Fibroblast of lung (primary cell): Measurements from ENCODE around the gene ERGIC1. TPM values are rescaled to one million over a fixed set of nuclear protein-coding genes. Genes with fewer than 3 reads are reported as not detected.
"Not testable (repeated sequence)": the region's sequence is repeated elsewhere in the genome, so short reads cannot be mapped to it uniquely, and the experiment has no call there.

ENCODE experiments used
- DNase-seq, 2 donors: peaks; one replicate each; pipeline versions ENCODE4 v3.0.0 to v3.0.0-alpha.2; 2010; ENCODE audit warnings: low read depth in 2 of 2
- H2AFZ ChIP-seq: 2 replicates; pipeline ENCODE4 v1.5.1; 2012; ENCODE audit warnings: low read length, control low read depth, inconsistent platforms
- H3K27ac ChIP-seq: 2 replicates; pipeline ENCODE4 v1.5.1; 2011; ENCODE audit warnings: low read length, control low read depth; ENCODE audit not compliant: insufficient read depth
- H3K27me3 ChIP-seq: 2 replicates; pipeline ENCODE4 v1.5.1; 2011; ENCODE audit warnings: mild to moderate bottlenecking, low read length; ENCODE audit not compliant: control insufficient read depth, insufficient read depth
- H3K36me3 ChIP-seq: 2 replicates; pipeline ENCODE4 v1.5.1; 2011; ENCODE audit warnings: low read length; ENCODE audit not compliant: control insufficient read depth, insufficient read depth
- H3K4me1 ChIP-seq: 2 replicates; pipeline ENCODE4 v1.5.1; 2011; ENCODE audit warnings: low read length; ENCODE audit not compliant: control insufficient read depth, insufficient read depth; ENCODE audit errors: extremely low read depth
- H3K4me2 ChIP-seq: 2 replicates; pipeline ENCODE4 v1.5.1; 2011; ENCODE audit warnings: low read length, control low read depth; ENCODE audit not compliant: insufficient read depth; ENCODE audit errors: extremely low read depth
- H3K4me3 ChIP-seq, 4 experiments: fragments of 200-600 bp in 1 of 4; sonication (generic) in 1 of 4; replicated peaks in 1 of 4; 2 replicates each; pipeline ENCODE4 v1.5.1; 2011 to 2016; ENCODE audit warnings: low read length in 4 of 4, low read depth in 3 of 4, mild to moderate bottlenecking in 3 of 4, control low read depth in 2 of 4, inconsistent platforms in 1 of 4, mixed read lengths in 1 of 4; ENCODE audit not compliant: insufficient read depth in 1 of 4; ENCODE audit errors: control extremely low read depth in 1 of 4
- H3K79me2 ChIP-seq: 2 replicates; pipeline ENCODE4 v1.5.1; 2012; ENCODE audit warnings: mild to moderate bottlenecking, low read length, inconsistent platforms; ENCODE audit not compliant: control insufficient read depth, insufficient read depth
- H3K9ac ChIP-seq: 2 replicates; pipeline ENCODE4 v1.5.1; 2011; ENCODE audit warnings: mild to moderate bottlenecking, low read length, control low read depth; ENCODE audit not compliant: insufficient read depth
- H3K9me3 ChIP-seq: 2 replicates; pipeline ENCODE4 v1.5.1; 2012; ENCODE audit warnings: low read depth, low read length; ENCODE audit not compliant: control insufficient read depth, insufficient read depth
- H4K20me1 ChIP-seq: 2 replicates; pipeline ENCODE4 v1.5.1; 2011; ENCODE audit warnings: low read length; ENCODE audit not compliant: control insufficient read depth, insufficient read depth; ENCODE audit errors: extremely low read depth
- EZH2 ChIP-seq: IDR thresholded peaks from 2 replicates; pipeline ENCODE4 v1.5.1; 2012; ENCODE audit warnings: low read length, control low read depth, mild to moderate bottlenecking; ENCODE audit errors: missing control alignments
- polyA plus RNA-seq, 2 donors: library from polyadenylated mRNA; depleted of rRNA in 1 of 2; stranded (reverse) in 1 of 2; unstranded in 1 of 2; fragments of >200 nt; gene quantifications; 2 replicates each; pipeline ENCODE4 v1.2.1, GENCODE V29; 2011 to 2012; ENCODE audit warnings: missing spikeins in 1 of 2
- total RNA-seq: library from RNA; depleted of rRNA; stranded (reverse); fragments of >200 nt; gene quantifications from 2 replicates; pipeline ENCODE4 v1.2.1, GENCODE V29; 2014
- TF ChIP-seq, protein P1 (sequence below), 2 donors: IDR thresholded peaks in 1 of 2; conservative IDR thresholded peaks in 1 of 2; 1 replicate in 1 of 2; 2 replicates in 1 of 2; pipeline ENCODE4 v1.5.1; 2011 to 2012; ENCODE audit warnings: low read length in 2 of 2, control low read depth in 1 of 2, inconsistent platforms in 1 of 2, low read depth in 1 of 2, mild to moderate bottlenecking in 1 of 2

Gene ERGIC1
- total and polyA plus RNA-seq, 2 donors (not counting 1 experiment from before 2014, with no cell fraction given), result 113 to 171 TPM

DNA sequence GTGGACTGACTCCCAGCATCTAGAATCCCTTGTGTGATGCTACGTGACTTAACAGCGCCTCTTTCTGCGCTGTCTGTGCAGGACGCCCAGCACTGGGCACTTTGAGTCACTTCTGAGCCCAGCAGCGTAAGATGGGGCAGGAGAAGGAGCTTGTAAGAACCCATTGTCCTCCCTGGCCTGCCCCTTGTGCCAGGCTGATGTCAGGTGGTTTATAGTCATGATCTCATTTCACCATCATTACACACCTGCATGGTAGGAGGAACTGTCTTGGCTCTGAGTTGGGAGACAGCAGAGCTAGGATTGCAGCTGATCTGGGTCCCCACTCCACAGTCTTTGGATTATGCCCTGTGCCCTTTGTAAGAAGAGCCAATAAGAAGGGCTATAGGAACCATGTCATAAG, 12.2 kb downstream of the ERGIC1 start:
- H3K4me1 ChIP-seq, result peaks cover 3% of the 10 kb centered on the region
- H3K79me2 ChIP-seq, result peaks cover 76% of the 10 kb centered on the region
- no peaks in the 10 kb centered on the region for H3K27me3 ChIP-seq
- H4K20me1 ChIP-seq, result no peaks in the 10 kb centered on the region
- H3K9me3 ChIP-seq, result no peaks in the 10 kb centered on the region
- H3K9ac ChIP-seq, result no peak overlapping the region
- no peak overlapping the region for H2AFZ ChIP-seq
- no peaks in the 10 kb centered on the region for H3K36me3 ChIP-seq
- DNase-seq, result no peak
- H3K27ac ChIP-seq, result no peak overlapping the region
- no peak overlapping the region for H3K4me3 ChIP-seq
- no peak for TF ChIP-seq EZH2
- TF ChIP-seq, protein P1, sequence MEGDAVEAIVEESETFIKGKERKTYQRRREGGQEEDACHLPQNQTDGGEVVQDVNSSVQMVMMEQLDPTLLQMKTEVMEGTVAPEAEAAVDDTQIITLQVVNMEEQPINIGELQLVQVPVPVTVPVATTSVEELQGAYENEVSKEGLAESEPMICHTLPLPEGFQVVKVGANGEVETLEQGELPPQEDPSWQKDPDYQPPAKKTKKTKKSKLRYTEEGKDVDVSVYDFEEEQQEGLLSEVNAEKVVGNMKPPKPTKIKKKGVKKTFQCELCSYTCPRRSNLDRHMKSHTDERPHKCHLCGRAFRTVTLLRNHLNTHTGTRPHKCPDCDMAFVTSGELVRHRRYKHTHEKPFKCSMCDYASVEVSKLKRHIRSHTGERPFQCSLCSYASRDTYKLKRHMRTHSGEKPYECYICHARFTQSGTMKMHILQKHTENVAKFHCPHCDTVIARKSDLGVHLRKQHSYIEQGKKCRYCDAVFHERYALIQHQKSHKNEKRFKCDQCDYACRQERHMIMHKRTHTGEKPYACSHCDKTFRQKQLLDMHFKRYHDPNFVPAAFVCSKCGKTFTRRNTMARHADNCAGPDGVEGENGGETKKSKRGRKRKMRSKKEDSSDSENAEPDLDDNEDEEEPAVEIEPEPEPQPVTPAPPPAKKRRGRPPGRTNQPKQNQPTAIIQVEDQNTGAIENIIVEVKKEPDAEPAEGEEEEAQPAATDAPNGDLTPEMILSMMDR (conservative IDR thresholded peaks at IDR 0.05 in 1 of 2, IDR thresholded peaks at IDR 0.05 in 1 of 2; ENCODE audit: low read depth in 1 of 2, low read length in 2 of 2), result no peak
- no peak overlapping the region for H3K4me2 ChIP-seq

DNA sequence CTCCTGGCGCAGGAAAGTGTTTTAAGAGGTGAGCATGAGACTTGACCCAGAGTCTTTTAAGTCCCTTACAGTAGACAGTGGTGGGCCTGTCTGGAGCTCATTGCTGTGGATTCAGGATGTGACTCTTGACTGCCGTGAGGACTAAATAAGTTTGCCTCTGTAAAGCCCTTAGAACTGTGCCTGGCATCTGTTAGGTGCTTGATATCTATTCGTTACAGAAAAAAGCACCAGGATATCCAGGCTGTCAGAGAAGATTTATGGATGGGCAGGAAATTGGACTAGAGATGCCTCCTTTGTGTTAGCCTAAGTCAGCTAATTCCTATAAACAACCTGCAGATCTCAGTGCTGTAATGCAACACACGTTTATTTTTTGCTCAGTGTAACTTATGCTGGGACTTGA, 12.6 kb downstream of the ERGIC1 start:
- H4K20me1 ChIP-seq, result no peaks in the 10 kb centered on the region

DNA sequence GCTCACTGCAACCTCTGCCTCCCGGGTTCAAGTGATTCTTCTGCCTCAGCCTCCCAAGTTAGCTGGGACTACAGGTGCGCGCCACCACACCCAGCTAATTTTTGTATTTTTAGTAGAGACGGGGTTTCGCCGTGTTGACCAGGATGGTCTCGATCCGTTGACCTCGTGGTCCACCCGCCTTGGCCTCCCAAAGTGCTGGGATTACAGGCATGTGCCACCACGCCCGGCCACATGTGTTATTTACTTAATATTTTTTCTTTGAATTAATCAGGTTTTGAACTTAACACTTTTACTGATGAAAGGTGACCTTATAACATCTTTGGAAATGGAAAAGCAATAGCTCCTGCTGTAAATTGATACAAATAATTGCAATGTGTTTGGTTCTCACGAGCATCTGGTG, 13.5 kb downstream of the ERGIC1 start:
- H4K20me1 ChIP-seq, H3K36me3 ChIP-seq, H3K4me2 ChIP-seq, DNase-seq, H3K4me3 ChIP-seq, H3K27me3 ChIP-seq, H2AFZ ChIP-seq, H3K27ac ChIP-seq, H3K4me1 ChIP-seq, H3K9ac ChIP-seq, H3K9me3 ChIP-seq: not testable (repeated sequence)
- H3K79me2 ChIP-seq, result peaks cover 78% of the 10 kb centered on the region

More for the DNA sequence above, 12.6 kb downstream of the ERGIC1 start:
- Histone ChIP-seq H3K4me1 (peaks cover 3% of the 10 kb centered on the region), H3K4me2 (no peak overlapping the region), H3K9me3 (no peaks in the 10 kb centered on the region), H3K79me2 (peaks cover 75% of the 10 kb centered on the region), H2AFZ (no peak overlapping the region), H3K27me3 (no peaks in the 10 kb centered on the region), H3K36me3 (no peaks in the 10 kb centered on the region), H3K27ac (no peak overlapping the region), H3K4me3 (no peak overlapping the region), H3K9ac (no peak overlapping the region)
- TF ChIP-seq, protein P1 (conservative IDR thresholded peaks at IDR 0.05 in 1 of 2, IDR thresholded peaks at IDR 0.05 in 1 of 2; ENCODE audit: low read depth in 1 of 2, low read length in 2 of 2), result no peak
- TF ChIP-seq EZH2, result no peak
- no peak for DNase-seq
